ENCODE data around the gene C9orf152.
"Not testable (repeated sequence)": the region's sequence is repeated elsewhere in the genome, so short reads cannot be mapped to it uniquely, and the experiment has no call there.

C9orf152 gene

GRCh38 chr9:110252509-110253139 is 44.7 kb upstream of the C9orf152 start:
- Histone ChIP-seq H3K27me3 (ENCODE audit: insufficient read depth, poor library complexity, severe bottlenecking) (no peaks in the 10 kb centered on the region), H3K27ac (replicated peaks) (peak overlapping the region; percentile 50), H3K4me3 (replicated peaks; ENCODE audit: insufficient read depth, low read length) (no peak overlapping the region)
- DNase-seq (ENCODE audit: low read depth in 1 of 2, low spot score in 1 of 2) = no peak
- no peak for TF ChIP-seq REST (IDR thresholded peaks at IDR 0.05; ENCODE audit: insufficient replicate concordance, low read depth)
- no peak for TF ChIP-seq POLR2AphosphoS5 (IDR thresholded peaks at IDR 0.05; ENCODE audit: low read depth)
- TF ChIP-seq CTCF (IDR thresholded peaks at IDR 0.05; ENCODE audit: insufficient read depth, low read length) = no peak
- no peak for TF ChIP-seq SPI1 (IDR thresholded peaks at IDR 0.05; ENCODE audit: borderline replicate concordance, low read depth)
- TF ChIP-seq GABPA (IDR thresholded peaks at IDR 0.05; ENCODE audit: low read depth) = no peak

- H3K27ac ChIP-seq (replicated peaks); H3K4me3 ChIP-seq (replicated peaks; ENCODE audit: insufficient read depth, low read length); H3K27me3 ChIP-seq (ENCODE audit: insufficient read depth, poor library complexity, severe bottlenecking); DNase-seq (ENCODE audit: low read depth in 1 of 2, low spot score in 1 of 2): not testable (repeated sequence)
Observed at GRCh38 chr9:110251770-110252169, 43.8 kb upstream of the C9orf152 start.

GRCh38 chr9:110251212-110251611 is 43.3 kb upstream of the C9orf152 start:
- TF ChIP-seq GABPA (IDR thresholded peaks at IDR 0.05; ENCODE audit: low read depth) (no peak), CTCF (IDR thresholded peaks at IDR 0.05; ENCODE audit: insufficient read depth, low read length) (no peak), REST (IDR thresholded peaks at IDR 0.05; ENCODE audit: insufficient replicate concordance, low read depth) (no peak), SPI1 (IDR thresholded peaks at IDR 0.05; ENCODE audit: borderline replicate concordance, low read depth) (no peak)
- H3K27ac ChIP-seq (replicated peaks) = no peak overlapping the region
- no peak overlapping the region for H3K4me3 ChIP-seq (replicated peaks; ENCODE audit: insufficient read depth, low read length)
- no peaks in the 10 kb centered on the region for H3K27me3 ChIP-seq (ENCODE audit: insufficient read depth, poor library complexity, severe bottlenecking)
- no peak for DNase-seq (ENCODE audit: low read depth in 1 of 2, low spot score in 1 of 2)

GRCh38 chr9:110249603-110250002 is 41.6 kb upstream of the C9orf152 start:
- no peak for TF ChIP-seq SPI1 (IDR thresholded peaks at IDR 0.05; ENCODE audit: borderline replicate concordance, low read depth)
- no peak for TF ChIP-seq REST (IDR thresholded peaks at IDR 0.05; ENCODE audit: insufficient replicate concordance, low read depth)
- no peak for TF ChIP-seq GABPA (IDR thresholded peaks at IDR 0.05; ENCODE audit: low read depth)
- TF ChIP-seq POLR2AphosphoS5 (IDR thresholded peaks at IDR 0.05; ENCODE audit: low read depth) = no peak
- TF ChIP-seq CTCF (IDR thresholded peaks at IDR 0.05; ENCODE audit: insufficient read depth, low read length) = no peak
- Histone ChIP-seq H3K27me3 (ENCODE audit: insufficient read depth, poor library complexity, severe bottlenecking) (no peaks in the 10 kb centered on the region), H3K27ac (replicated peaks) (no peak overlapping the region), H3K4me3 (replicated peaks; ENCODE audit: insufficient read depth, low read length) (no peak overlapping the region)
- no peak for DNase-seq (ENCODE audit: low read depth in 1 of 2, low spot score in 1 of 2)

Measured in HL-60 (cell line).